H1 (cell line): Measurements from ENCODE around the gene MYO1G. TPM values are rescaled to one million over a fixed set of nuclear protein-coding genes. Genes with fewer than 3 reads are reported as not detected.

ENCODE experiments used
- CTCF ChIA-PET: fragments of 300-600 bp; sonication (Branson Sonifier 250); formaldehyde crosslinking; loops from one replicate; lab custom pipeline; 2021; ENCODE audit not compliant: partially characterized antibody; lab: Charles Lee
- POLR2A ChIA-PET: fragments of 300-600 bp; sonication (Branson Sonifier 250); formaldehyde crosslinking; loops from one replicate; lab custom pipeline; 2021; ENCODE audit warnings: inconsistent platforms; ENCODE audit not compliant: partially characterized antibody; lab: Charles Lee
- DNase-seq, 2 experiments: peaks; one replicate each; pipeline versions ENCODE4 v3.0.0 to v3.0.0-alpha.2; 2010 to 2022; ENCODE audit warnings: low spot score in 2 of 2, low read depth in 1 of 2, mixed read lengths in 1 of 2
- FAIRE-seq: peaks from 2 replicates; lab custom pipeline; 2011; peaks lifted over from hg19 to GRCh38; lab: Jason Lieb, UNC
- H2AFZ ChIP-seq: 2 replicates; pipeline ENCODE4 v1.8.1; 2012; ENCODE audit warnings: low read length, inconsistent platforms
- H2AK5ac ChIP-seq: 2 replicates; pipeline ENCODE4 v1.6.1; 2013; ENCODE audit warnings: low read depth, low read length
- H2BK120ac ChIP-seq: replicated peaks from 2 replicates; pipeline ENCODE3; 2013; ENCODE audit warnings: low read depth, low read length, inconsistent platforms
- H2BK12ac ChIP-seq: 2 replicates; pipeline ENCODE4 v1.6.1; 2013; ENCODE audit warnings: low read depth, low read length
- H2BK15ac ChIP-seq: 2 replicates; pipeline ENCODE4 v1.6.1; 2013; ENCODE audit warnings: low read length
- H2BK20ac ChIP-seq: 2 replicates; pipeline ENCODE4 v1.6.1; 2013; ENCODE audit warnings: low read length
- H2BK5ac ChIP-seq: 2 replicates; pipeline ENCODE4 v1.6.1; 2013; ENCODE audit warnings: low read depth, low read length
- H3K14ac ChIP-seq: 2 replicates; pipeline ENCODE4 v1.6.1; 2013; ENCODE audit warnings: inconsistent platforms; ENCODE audit not compliant: insufficient read length
- H3K18ac ChIP-seq: 2 replicates; pipeline ENCODE4 v1.6.1; 2013; ENCODE audit warnings: low read length; ENCODE audit errors: extremely low read depth
- H3K23ac ChIP-seq: 2 replicates; pipeline ENCODE4 v1.6.1; 2013; ENCODE audit warnings: inconsistent platforms; ENCODE audit not compliant: insufficient read length
- H3K23me2 ChIP-seq: 2 replicates; pipeline ENCODE4 v1.6.1; 2013; ENCODE audit warnings: low read depth, low read length
- H3K27ac ChIP-seq: 2 replicates; pipeline ENCODE4 v1.6.1; 2011; ENCODE audit warnings: low read depth, low read length, inconsistent platforms
- H3K27me3 ChIP-seq, 4 experiments: replicated peaks in 1 of 4; 1 replicate in 1 of 4; 2 replicates in 3 of 4; pipeline versions ENCODE4 v1.6.1 to v1.8.1; 2011 to 2013; ENCODE audit warnings: low read length in 3 of 4, mild to moderate bottlenecking in 3 of 4, inconsistent platforms in 2 of 4, mixed read lengths in 2 of 4, moderate library complexity in 1 of 4; ENCODE audit not compliant: control insufficient read depth in 3 of 4, insufficient read depth in 3 of 4; ENCODE audit errors: extremely low read depth in 1 of 4
- H3K36me3 ChIP-seq, 4 experiments: 2 replicates each; pipeline versions ENCODE4 v1.6.1 to v1.8.1; 2011 to 2013; ENCODE audit warnings: mild to moderate bottlenecking in 4 of 4, low read length in 3 of 4, moderate library complexity in 2 of 4, control low read depth in 1 of 4, inconsistent platforms in 1 of 4; ENCODE audit not compliant: insufficient read depth in 4 of 4, control insufficient read depth in 2 of 4
- H3K4ac ChIP-seq: replicated peaks from 2 replicates; pipeline ENCODE3; 2013; ENCODE audit warnings: low read length, low read depth, mixed read lengths, inconsistent platforms; ENCODE audit not compliant: insufficient read length
- H3K4me1 ChIP-seq, 4 experiments: replicated peaks in 1 of 4; 1 replicate in 1 of 4; 2 replicates in 3 of 4; pipeline versions ENCODE4 v1.6.1 to v1.8.1; 2011 to 2013; ENCODE audit warnings: low read length in 3 of 4, inconsistent platforms in 2 of 4, mixed read lengths in 1 of 4; ENCODE audit not compliant: insufficient read depth in 4 of 4, control insufficient read depth in 3 of 4
- H3K4me2 ChIP-seq, 2 experiments: 2 replicates each; pipeline versions ENCODE4 v1.6.1 to v1.8.1; 2011 to 2013; ENCODE audit warnings: low read depth in 2 of 2, low read length in 2 of 2, control low read depth in 1 of 2, inconsistent platforms in 1 of 2, mild to moderate bottlenecking in 1 of 2; ENCODE audit not compliant: insufficient read depth in 1 of 2
- H3K4me3 ChIP-seq, 4 experiments: fragments of 200-600, 300-600 bp in 1 of 4; sonication (generic), shearing (Covaris generic), sonication (Bioruptor Twin) in 1 of 4; 2 replicates each; pipeline versions ENCODE4 v1.5.1 to v1.8.1; 2011 to 2016; ENCODE audit warnings: low read length in 4 of 4, low read depth in 3 of 4, control low read depth in 2 of 4, inconsistent platforms in 2 of 4, mild to moderate bottlenecking in 2 of 4, mixed read lengths in 1 of 4, moderate library complexity in 1 of 4; ENCODE audit not compliant: insufficient read depth in 2 of 4; ENCODE audit errors: extremely low read depth in 1 of 4
- H3K56ac ChIP-seq: replicated peaks from 2 replicates; pipeline ENCODE3; 2013; ENCODE audit warnings: low read depth, mild to moderate bottlenecking, mixed read lengths, low read length, inconsistent platforms; ENCODE audit not compliant: insufficient read length
- H3K79me1 ChIP-seq: 2 replicates; pipeline ENCODE4 v1.6.1; 2013; ENCODE audit warnings: low read depth, low read length, control low read depth
- H3K79me2 ChIP-seq, 2 experiments: 2 replicates each; pipeline versions ENCODE4 v1.6.1 to v1.8.1; 2012 to 2013; ENCODE audit warnings: low read length in 2 of 2, mild to moderate bottlenecking in 2 of 2, inconsistent platforms in 1 of 2; ENCODE audit not compliant: insufficient read depth in 2 of 2, control insufficient read depth in 1 of 2
- H3K9ac ChIP-seq, 4 experiments: replicated peaks in 1 of 4; 1 replicate in 1 of 4; 2 replicates in 3 of 4; pipeline versions ENCODE4 v1.6.1 to v1.8.1; 2011 to 2013; ENCODE audit warnings: low read depth in 3 of 4, low read length in 3 of 4, control low read depth in 2 of 4, mild to moderate bottlenecking in 2 of 4, moderate library complexity in 2 of 4, inconsistent platforms in 1 of 4; ENCODE audit errors: extremely low read depth in 1 of 4
- H3K9me3 ChIP-seq, 2 experiments: 2 replicates each; pipeline versions ENCODE4 v1.6.1 to v1.8.1; 2012 to 2013; ENCODE audit warnings: mild to moderate bottlenecking in 2 of 2, moderate library complexity in 2 of 2, control low read depth in 1 of 2, inconsistent platforms in 1 of 2, low read depth in 1 of 2, low read length in 1 of 2, mixed read lengths in 1 of 2; ENCODE audit not compliant: insufficient read depth in 2 of 2
- H4K20me1 ChIP-seq, 2 experiments: replicated peaks in 1 of 2; 2 replicates each; pipeline versions ENCODE3 to v1.8.1; 2011 to 2013; ENCODE audit warnings: inconsistent platforms in 2 of 2, low read length in 2 of 2, mild to moderate bottlenecking in 1 of 2; ENCODE audit not compliant: insufficient read depth in 2 of 2, control insufficient read depth in 1 of 2
- H4K5ac ChIP-seq: 2 replicates; pipeline ENCODE4 v1.6.1; 2013; ENCODE audit warnings: low read length, low read depth, mixed read lengths, inconsistent platforms; ENCODE audit not compliant: insufficient read length
- H4K8ac ChIP-seq: 2 replicates; pipeline ENCODE4 v1.8.0; 2013; ENCODE audit warnings: mild to moderate bottlenecking, moderate library complexity, low read length, inconsistent platforms; ENCODE audit not compliant: insufficient read depth; ENCODE audit errors: extremely low read depth
- H4K91ac ChIP-seq: replicated peaks from 2 replicates; pipeline ENCODE3; 2013; ENCODE audit warnings: low read length, mixed read lengths, inconsistent platforms; ENCODE audit not compliant: insufficient read length
- ASH2L ChIP-seq: fragments of 200-600, 300-600 bp; sonication (generic); IDR thresholded peaks from one replicate; pipeline ENCODE4 v1.7.1; 2017; ENCODE audit warnings: low read length
- EZH2 ChIP-seq: fragments of 200-600 bp; sonication (generic); IDR thresholded peaks from 2 replicates; pipeline ENCODE4 v1.7.1; 2012; ENCODE audit warnings: low read depth, mild to moderate bottlenecking, moderate library complexity, low read length, inconsistent platforms; ENCODE audit not compliant: severe bottlenecking
- HDAC6 ChIP-seq: IDR thresholded peaks from one replicate; pipeline ENCODE4 v1.7.1; 2012; ENCODE audit warnings: low read depth, mild to moderate bottlenecking, inconsistent platforms, low read length, moderate library complexity
- NANOG ChIP-seq: IDR thresholded peaks from 2 replicates; pipeline ENCODE4 v1.6.1; 2011; ENCODE audit warnings: low read length, low read depth, mild to moderate bottlenecking, inconsistent platforms; ENCODE audit not compliant: insufficient read depth, poor library complexity, severe bottlenecking
- RAD21 ChIP-seq, 2 experiments: IDR thresholded peaks in 1 of 2; conservative IDR thresholded peaks in 1 of 2; 2 replicates each; pipeline ENCODE4 v1.6.1; 2011; ENCODE audit warnings: low read depth in 2 of 2, low read length in 2 of 2, improper control_type of control experiment in 1 of 2, inconsistent platforms in 1 of 2, mild to moderate bottlenecking in 1 of 2, moderate library complexity in 1 of 2
- SAP30 ChIP-seq: fragments of 300-600 bp; sonication (generic); IDR thresholded peaks from 2 replicates; pipeline ENCODE4 v1.7.1; 2012; ENCODE audit warnings: low read length, moderate library complexity, mild to moderate bottlenecking, inconsistent platforms; ENCODE audit not compliant: insufficient read depth, insufficient replicate concordance
- SIX5 ChIP-seq: IDR thresholded peaks from 2 replicates; pipeline ENCODE4 v1.6.1; 2011; ENCODE audit warnings: mild to moderate bottlenecking, low read depth, low read length
- SRF ChIP-seq: IDR thresholded peaks from 2 replicates; pipeline ENCODE4 v1.6.1; 2011; ENCODE audit warnings: mild to moderate bottlenecking, low read depth, low read length, moderate library complexity
- WGBS, 2 experiments: shearing (Covaris generic) in 1 of 2; methylation state at CpG; one replicate each; pipeline versions ENCODE4 v1.1.6 to v1.1.7; 2013 to 2015; ENCODE audit warnings: low lambda C conversion rate in 2 of 2, mixed read lengths in 2 of 2, inconsistent platforms in 1 of 2, low coverage in 1 of 2, missing lambda C conversion rate in 1 of 2; ENCODE audit not compliant: insufficient replicate concordance in 2 of 2, insufficient coverage in 1 of 2, insufficient read length in 1 of 2; ENCODE audit errors: extremely low coverage in 1 of 2, missing lambda C conversion rate in 1 of 2; 5-methylcytosine and 5-hydroxymethylcytosine counted together
- polyA plus RNA-seq, 7 experiments: library from polyadenylated mRNA; depleted of rRNA in 3 of 7; stranded (reverse) in 5 of 7; unstranded in 2 of 7; fragments of >200 nt in 5 of 7; fragments of 200-250 nt in 2 of 7; gene quantifications; 1 replicate in 5 of 7; 2 replicates in 1 of 7; 4 replicates in 1 of 7; pipeline versions ENCODE4 v1.2.1 to v1.2.3, GENCODE V29; 2011 to 2013; ENCODE audit warnings: missing spikeins in 2 of 7, mixed read lengths in 2 of 7
- total RNA-seq: library from RNA; stranded (reverse); fragmentation: NEBNext Ultra II Directional; extraction: Animal tissue kit (Norgen Biotek cat#: 25700); gene quantifications from 2 replicates; pipeline ENCODE4 v1.2.1, GENCODE V29; 2021
- TF ChIP-seq, protein P1 (sequence below): IDR thresholded peaks from 2 replicates; pipeline ENCODE4 v1.6.1; 2012; ENCODE audit warnings: inconsistent platforms

MYO1G gene
- total and polyA plus RNA-seq, 2 of the 8 experiments (the other 6 are each of a cell fraction or from before 2014, with no cell fraction given): 0.08 to 0.19 TPM

DNA sequence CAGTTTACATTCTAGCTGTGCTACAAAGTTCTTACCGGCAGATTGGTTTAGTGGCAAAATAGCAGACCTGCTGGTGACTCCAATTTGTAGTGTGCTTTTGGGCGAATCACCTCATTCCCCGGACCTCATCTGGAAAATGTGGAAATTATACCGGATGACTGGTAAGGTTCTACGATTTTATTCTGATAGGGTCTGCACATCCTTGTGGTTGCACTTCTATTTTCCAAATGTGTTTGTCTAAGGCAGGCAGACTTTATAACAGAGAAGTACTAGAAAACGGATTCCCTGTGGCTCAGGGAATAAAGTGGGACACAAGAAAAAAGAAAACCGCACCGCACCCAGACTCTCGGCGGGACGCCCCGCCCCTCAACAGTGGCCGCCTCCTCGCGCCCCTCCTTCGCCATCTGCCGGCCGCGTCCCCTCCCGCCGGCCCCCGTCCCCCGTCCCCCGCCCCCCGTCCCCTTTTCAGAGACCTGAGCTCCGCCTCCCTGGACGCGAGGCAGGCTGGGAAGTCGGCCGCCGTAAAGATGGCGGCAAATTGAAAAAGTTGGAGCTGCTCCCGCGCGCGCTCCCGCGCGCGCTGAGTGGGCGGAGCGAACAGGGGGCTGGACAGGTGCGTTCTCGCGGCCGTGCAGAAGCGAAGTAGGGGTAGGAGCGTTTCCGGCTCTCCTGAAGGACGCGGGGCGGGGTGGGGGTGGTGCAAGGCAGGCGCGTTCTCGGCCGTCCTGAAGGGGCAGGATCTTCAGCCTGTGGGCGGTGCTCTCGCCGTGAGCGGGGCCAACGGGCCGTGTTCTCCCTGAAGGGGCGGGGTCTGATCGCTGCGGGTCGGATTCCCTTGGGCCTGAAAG, 20.7 kb upstream of the MYO1G start:
- H4K8ac ChIP-seq: peak overlapping the region; percentile 98; the same call in 1 of the 2 replicates
- DNase-seq (peak; percentile 96 to 97), FAIRE-seq (no peak)
- H4K91ac ChIP-seq: peak overlapping the region; percentile 93
- H3K4me1 ChIP-seq: peaks cover 0 to 6% (median 3%) of the 10 kb centered on the region in 4 experiments; a peak in 3 of 7 replicates
- no peaks in the 10 kb centered on the region for H3K9me3 ChIP-seq
- no peaks in the 10 kb centered on the region for H3K36me3 ChIP-seq
- H3K14ac ChIP-seq: no peak overlapping the region
- peak overlapping the region; percentile 56 to 96 (median 88) for H3K9ac ChIP-seq
- H3K79me1 ChIP-seq: peaks cover 2% of the 10 kb centered on the region; the same call in 1 of the 2 replicates
- H2BK20ac ChIP-seq: no peak overlapping the region
- H2AK5ac ChIP-seq: no peak overlapping the region
- H3K4me2 ChIP-seq: peak overlapping the region; percentile 66 to 71
- H3K56ac ChIP-seq: peak overlapping the region; percentile 84
- no peak overlapping the region for H3K23ac ChIP-seq
- peak overlapping the region; percentile 81 for H2AFZ ChIP-seq
- H4K5ac ChIP-seq: peak overlapping the region; percentile 99
- no peak overlapping the region for H2BK120ac ChIP-seq
- H3K23me2 ChIP-seq: 0 out of 2 replicates have a peak, but pooled peaks cover 6% of the 10 kb centered on the region
- peaks cover 0 to 7% of the 10 kb centered on the region in 2 experiments for H4K20me1 ChIP-seq
- H3K27me3 ChIP-seq: no peaks in the 10 kb centered on the region
- H2BK15ac ChIP-seq: no peak overlapping the region
- WGBS, 2 experiments: 2% methylated on average over 42 of the region's 66 CpGs; no CpG with 5 or more reads in 1 of the 2 experiments
- peak overlapping the region; percentile 66 to 98 (median 73) for H3K4me3 ChIP-seq
- CTCF ChIA-PET: interaction anchor here (0.6 to 2.5 kb wide), 6 partner anchors 9 to 136 kb away, joined by 3 to 7 read pairs (median 3); no protein-coding TSS in a partner anchor
- H3K79me2 ChIP-seq: peaks cover 4 to 29% of the 10 kb centered on the region in 2 experiments; a peak in 3 of 4 replicates
- H3K4ac ChIP-seq: no peak overlapping the region
- POLR2A ChIA-PET: interaction anchor here (0.6 to 10.3 kb wide), 12 partner anchors 15 to 460 kb away, joined by 3 to 193 read pairs (median 3); partner anchors contain the start of genes H2AZ2, MYO1G, NACAD and TBRG4
- peak overlapping the region; percentile 98 for H2BK5ac ChIP-seq
- no peak overlapping the region for H2BK12ac ChIP-seq
- peak overlapping the region; percentile 78 for H3K18ac ChIP-seq
- peak overlapping the region; percentile 97 for H3K27ac ChIP-seq
- no peak for TF ChIP-seq RAD21 (IDR thresholded peaks at IDR 0.05 in 1 of 2, conservative IDR thresholded peaks at IDR 0.05 in 1 of 2; ENCODE audit: low read depth in 2 of 2, low read length in 2 of 2)
- no peak for TF ChIP-seq HDAC6
- no peak for TF ChIP-seq SAP30
- TF ChIP-seq NANOG: no peak
- no peak for TF ChIP-seq SIX5
- no peak for TF ChIP-seq EZH2
- no peak for TF ChIP-seq SRF
- TF ChIP-seq, protein P1, sequence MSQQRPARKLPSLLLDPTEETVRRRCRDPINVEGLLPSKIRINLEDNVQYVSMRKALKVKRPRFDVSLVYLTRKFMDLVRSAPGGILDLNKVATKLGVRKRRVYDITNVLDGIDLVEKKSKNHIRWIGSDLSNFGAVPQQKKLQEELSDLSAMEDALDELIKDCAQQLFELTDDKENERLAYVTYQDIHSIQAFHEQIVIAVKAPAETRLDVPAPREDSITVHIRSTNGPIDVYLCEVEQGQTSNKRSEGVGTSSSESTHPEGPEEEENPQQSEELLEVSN: no peak
- TF ChIP-seq ASH2L: no peak
